HEK293 (cell line): ENCODE data around the gene SNCG.

Experiments
- CTCF ChIA-PET: fragments of 350-600 bp; formaldehyde crosslinking; extraction: SDS; loops from one replicate; lab custom pipeline; 2021; ENCODE audit warnings: antibody characterized with exemption; lab: Yijun Ruan, JAX
- POLR2A ChIA-PET: fragments of 300-600 bp; formaldehyde crosslinking; extraction: SDS; loops from one replicate; lab custom pipeline; 2020; ENCODE audit warnings: antibody characterized with exemption, inconsistent platforms; lab: Yijun Ruan, JAX
- H3K27ac ChIP-seq: fragments of 200-500 bp; sonication (Bioruptor generic); 2 replicates; pipeline ENCODE4 v1.5.1; 2014; ENCODE audit warnings: low read depth, low read length, control low read depth, inconsistent platforms; ENCODE audit errors: extremely low read depth
- H3K36me3 ChIP-seq, 2 experiments: fragments of 200-500 bp in 1 of 2; sonication (Bioruptor generic) in 1 of 2; 1 replicate in 1 of 2; 2 replicates in 1 of 2; pipeline ENCODE4 v1.5.1; 2014 to 2017; ENCODE audit warnings: inconsistent platforms in 2 of 2, low read length in 2 of 2; ENCODE audit not compliant: control insufficient read depth in 2 of 2, insufficient read depth in 1 of 2
- H3K4me1 ChIP-seq: fragments of 200-500 bp; sonication (Bioruptor generic); 2 replicates; pipeline ENCODE4 v1.5.1; 2014; ENCODE audit warnings: mild to moderate bottlenecking, low read length, inconsistent platforms; ENCODE audit not compliant: control insufficient read depth, insufficient read depth
- H3K4me3 ChIP-seq: 2 replicates; pipeline ENCODE4 v1.5.1; 2011; ENCODE audit warnings: low read depth, mild to moderate bottlenecking, control low read depth, low read length, moderate library complexity
- H3K9me3 ChIP-seq: fragments of 200-500 bp; sonication (Bioruptor generic); 2 replicates; pipeline ENCODE4 v1.5.1; 2014; ENCODE audit warnings: low read depth, low read length, inconsistent platforms; ENCODE audit not compliant: control insufficient read depth, insufficient read depth
- KLF1 ChIP-seq: fragments of 450-650 bp; formaldehyde crosslinking; IDR thresholded peaks from 2 replicates; pipeline ENCODE4 v1.5.1; 2016; ENCODE audit warnings: missing biosample characterization, missing genetic modification characterization
- KLF16 ChIP-seq: fragments of 450-650 bp; formaldehyde crosslinking; IDR thresholded peaks from 2 replicates; pipeline ENCODE4 v1.5.1; 2017; ENCODE audit warnings: missing biosample characterization, missing genetic modification characterization
- OSR2 ChIP-seq: fragments of 450-650 bp; formaldehyde crosslinking; IDR thresholded peaks from 2 replicates; pipeline ENCODE4 v1.5.1; 2016; ENCODE audit warnings: missing biosample characterization, missing genetic modification characterization
- SP3 ChIP-seq: fragments of 450-650 bp; formaldehyde crosslinking; IDR thresholded peaks from 2 replicates; pipeline ENCODE4 v1.5.1; 2016; ENCODE audit warnings: missing biosample characterization, missing genetic modification characterization
- ZFHX2 ChIP-seq: fragments of 450-650 bp; formaldehyde crosslinking; conservative IDR thresholded peaks from 2 replicates; pipeline ENCODE4 v1.5.1; 2016; ENCODE audit warnings: missing biosample characterization, missing genetic modification characterization
- ZFP3 ChIP-seq: fragments of 450-650 bp; formaldehyde crosslinking; IDR thresholded peaks from 2 replicates; pipeline ENCODE4 v1.5.1; 2016; ENCODE audit warnings: low read depth, missing biosample characterization, missing genetic modification characterization
- ZFP69B ChIP-seq: fragments of 450-650 bp; formaldehyde crosslinking; IDR thresholded peaks from 2 replicates; pipeline ENCODE4 v1.5.1; 2016; ENCODE audit warnings: missing biosample characterization, missing genetic modification characterization
- ZIC2 ChIP-seq: fragments of 450-650 bp; formaldehyde crosslinking; IDR thresholded peaks from 2 replicates; pipeline ENCODE4 v1.5.1; 2016; ENCODE audit warnings: missing biosample characterization, missing genetic modification characterization
- ZNF133 ChIP-seq: fragments of 450-650 bp; formaldehyde crosslinking; IDR thresholded peaks from 2 replicates; pipeline ENCODE4 v1.5.1; 2016; ENCODE audit warnings: missing biosample characterization, missing genetic modification characterization
- ZNF157 ChIP-seq: fragments of 450-650 bp; formaldehyde crosslinking; IDR thresholded peaks from 2 replicates; pipeline ENCODE4 v1.5.1; 2016; ENCODE audit warnings: missing biosample characterization, missing genetic modification characterization
- ZNF202 ChIP-seq: fragments of 450-650 bp; formaldehyde crosslinking; IDR thresholded peaks from 2 replicates; pipeline ENCODE4 v1.5.1; 2016; ENCODE audit warnings: missing biosample characterization, missing genetic modification characterization, borderline replicate concordance
- ZNF223 ChIP-seq: fragments of 450-650 bp; formaldehyde crosslinking; IDR thresholded peaks from 2 replicates; pipeline ENCODE4 v1.5.1; 2016; ENCODE audit warnings: missing biosample characterization, missing genetic modification characterization
- ZNF416 ChIP-seq: fragments of 450-650 bp; formaldehyde crosslinking; IDR thresholded peaks from 2 replicates; pipeline ENCODE4 v1.5.1; 2016; ENCODE audit warnings: missing biosample characterization, missing genetic modification characterization
- ZNF670 ChIP-seq: fragments of 450-650 bp; formaldehyde crosslinking; IDR thresholded peaks from 2 replicates; pipeline ENCODE4 v1.5.1; 2016; ENCODE audit warnings: missing biosample characterization, missing genetic modification characterization, low read depth
- ZSCAN23 ChIP-seq: fragments of 450-650 bp; formaldehyde crosslinking; IDR thresholded peaks from 2 replicates; pipeline ENCODE4 v1.5.1; 2016; ENCODE audit warnings: missing biosample characterization, missing genetic modification characterization
- TF ChIP-seq, protein P1 (sequence below): fragments of 450-650 bp; formaldehyde crosslinking; IDR thresholded peaks from 2 replicates; pipeline ENCODE4 v1.5.1; 2017; ENCODE audit warnings: missing biosample characterization, missing genetic modification characterization
- TF ChIP-seq, protein P2 (sequence below): fragments of 450-650 bp; formaldehyde crosslinking; conservative IDR thresholded peaks from 2 replicates; pipeline ENCODE4 v1.5.1; 2016; ENCODE audit warnings: low read depth, missing biosample characterization, missing genetic modification characterization
- TF ChIP-seq, protein P3 (sequence below): fragments of 450-650 bp; formaldehyde crosslinking; IDR thresholded peaks from 2 replicates; pipeline ENCODE4 v1.5.1; 2016; ENCODE audit warnings: missing biosample characterization, missing genetic modification characterization

Gene SNCG

DNA sequence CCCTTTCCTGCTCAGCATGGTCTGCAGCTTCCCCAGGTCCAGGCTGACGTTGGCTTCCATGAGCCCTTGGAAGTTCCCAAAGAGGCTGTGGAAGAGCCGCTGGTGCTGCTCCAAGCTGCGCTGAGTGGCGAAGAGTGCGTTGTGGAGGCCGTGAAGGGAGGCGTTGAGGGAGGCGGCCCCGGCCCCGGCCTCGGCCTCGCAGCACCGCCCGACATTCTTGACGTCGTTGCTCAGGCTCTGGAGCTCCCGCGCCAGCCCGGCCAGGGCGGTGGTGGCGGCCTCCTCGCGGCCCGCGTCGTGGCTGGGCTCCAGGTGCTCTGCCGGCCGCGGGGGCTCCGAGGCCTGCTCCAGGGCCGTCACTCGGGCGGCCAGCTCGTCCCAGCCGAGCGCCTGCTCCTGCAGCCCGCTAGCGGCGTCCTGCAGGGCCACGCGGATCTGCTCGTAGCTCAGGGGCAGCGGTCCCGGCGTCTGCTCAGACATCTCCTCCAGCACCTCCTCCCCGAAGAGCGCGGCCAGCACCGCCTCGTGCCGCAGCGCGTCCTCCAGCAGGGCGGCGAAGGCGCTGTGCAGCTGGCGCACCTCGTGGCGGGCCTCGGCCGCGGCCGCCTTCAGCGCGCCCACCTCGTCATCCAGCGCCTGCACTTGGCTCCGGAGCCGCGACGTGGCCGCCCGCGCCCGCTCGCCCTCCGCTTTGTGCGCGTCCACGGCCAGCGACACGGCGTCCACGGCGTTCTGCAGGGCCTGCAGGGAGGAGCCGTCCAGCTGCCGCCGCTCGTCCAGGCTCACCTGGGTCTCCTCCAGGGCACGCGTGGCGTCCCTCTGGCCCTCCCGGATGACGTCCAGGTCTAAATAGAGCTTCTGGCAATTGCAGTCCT is 15.7 kb upstream of the SNCG start:
- Histone ChIP-seq H3K36me3 (no peaks in the 10 kb centered on the region), H3K4me3 (no peak overlapping the region), H3K9me3 (no peaks in the 10 kb centered on the region), H3K27ac (no peak overlapping the region), H3K4me1 (no peaks in the 10 kb centered on the region)
- CTCF ChIA-PET = interaction anchor here (0.5 to 1.3 kb wide), 5 partner anchors 18 to 237 kb away, joined by 3 to 4 read pairs (median 4); no protein-coding TSS in a partner anchor
- POLR2A ChIA-PET = no interaction called here
- TF ChIP-seq ZNF223 (tag by site-specific recombination) = no peak
- TF ChIP-seq OSR2 (tag by site-specific recombination) = no peak
- TF ChIP-seq, protein P1, sequence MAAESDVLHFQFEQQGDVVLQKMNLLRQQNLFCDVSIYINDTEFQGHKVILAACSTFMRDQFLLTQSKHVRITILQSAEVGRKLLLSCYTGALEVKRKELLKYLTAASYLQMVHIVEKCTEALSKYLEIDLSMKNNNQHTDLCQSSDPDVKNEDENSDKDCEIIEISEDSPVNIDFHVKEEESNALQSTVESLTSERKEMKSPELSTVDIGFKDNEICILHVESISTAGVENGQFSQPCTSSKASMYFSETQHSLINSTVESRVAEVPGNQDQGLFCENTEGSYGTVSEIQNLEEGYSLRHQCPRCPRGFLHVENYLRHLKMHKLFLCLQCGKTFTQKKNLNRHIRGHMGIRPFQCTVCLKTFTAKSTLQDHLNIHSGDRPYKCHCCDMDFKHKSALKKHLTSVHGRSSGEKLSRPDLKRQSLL (tag by site-specific recombination) = no peak
- TF ChIP-seq ZSCAN23 (tag by site-specific recombination) = no peak
- TF ChIP-seq ZNF202 = no peak
- TF ChIP-seq ZIC2 (tag by site-specific recombination) = no peak
- no peak for TF ChIP-seq KLF16 (tag by site-specific recombination)
- TF ChIP-seq, protein P2, sequence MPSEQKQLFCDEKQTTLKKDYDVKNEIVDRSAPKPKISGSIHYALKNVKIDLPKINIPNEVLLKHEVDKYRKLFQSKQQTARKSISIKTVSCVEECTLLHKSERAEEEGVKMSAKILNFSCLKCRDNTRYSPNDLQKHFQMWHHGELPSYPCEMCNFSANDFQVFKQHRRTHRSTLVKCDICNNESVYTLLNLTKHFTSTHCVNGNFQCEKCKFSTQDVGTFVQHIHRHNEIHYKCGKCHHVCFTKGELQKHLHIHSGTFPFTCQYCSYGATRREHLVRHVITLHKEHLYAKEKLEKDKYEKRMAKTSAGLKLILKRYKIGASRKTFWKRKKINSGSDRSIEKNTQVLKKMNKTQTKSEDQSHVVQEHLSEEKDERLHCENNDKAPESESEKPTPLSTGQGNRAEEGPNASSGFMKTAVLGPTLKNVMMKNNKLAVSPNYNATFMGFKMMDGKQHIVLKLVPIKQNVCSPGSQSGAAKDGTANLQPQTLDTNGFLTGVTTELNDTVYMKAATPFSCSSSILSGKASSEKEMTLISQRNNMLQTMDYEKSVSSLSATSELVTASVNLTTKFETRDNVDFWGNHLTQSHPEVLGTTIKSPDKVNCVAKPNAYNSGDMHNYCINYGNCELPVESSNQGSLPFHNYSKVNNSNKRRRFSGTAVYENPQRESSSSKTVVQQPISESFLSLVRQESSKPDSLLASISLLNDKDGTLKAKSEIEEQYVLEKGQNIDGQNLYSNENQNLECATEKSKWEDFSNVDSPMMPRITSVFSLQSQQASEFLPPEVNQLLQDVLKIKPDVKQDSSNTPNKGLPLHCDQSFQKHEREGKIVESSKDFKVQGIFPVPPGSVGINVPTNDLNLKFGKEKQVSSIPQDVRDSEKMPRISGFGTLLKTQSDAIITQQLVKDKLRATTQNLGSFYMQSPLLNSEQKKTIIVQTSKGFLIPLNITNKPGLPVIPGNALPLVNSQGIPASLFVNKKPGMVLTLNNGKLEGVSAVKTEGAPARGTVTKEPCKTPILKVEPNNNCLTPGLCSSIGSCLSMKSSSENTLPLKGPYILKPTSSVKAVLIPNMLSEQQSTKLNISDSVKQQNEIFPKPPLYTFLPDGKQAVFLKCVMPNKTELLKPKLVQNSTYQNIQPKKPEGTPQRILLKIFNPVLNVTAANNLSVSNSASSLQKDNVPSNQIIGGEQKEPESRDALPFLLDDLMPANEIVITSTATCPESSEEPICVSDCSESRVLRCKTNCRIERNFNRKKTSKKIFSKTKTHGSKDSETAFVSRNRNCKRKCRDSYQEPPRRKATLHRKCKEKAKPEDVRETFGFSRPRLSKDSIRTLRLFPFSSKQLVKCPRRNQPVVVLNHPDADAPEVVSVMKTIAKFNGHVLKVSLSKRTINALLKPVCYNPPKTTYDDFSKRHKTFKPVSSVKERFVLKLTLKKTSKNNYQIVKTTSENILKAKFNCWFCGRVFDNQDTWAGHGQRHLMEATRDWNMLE (tag by site-specific recombination) = no peak
- no peak for TF ChIP-seq ZNF157 (tag by site-specific recombination)
- TF ChIP-seq KLF1 (tag by site-specific recombination) = no peak
- no peak for TF ChIP-seq SP3 (tag by site-specific recombination)
- no peak for TF ChIP-seq ZFHX2 (tag by site-specific recombination)
- TF ChIP-seq ZFP3 (tag by site-specific recombination) = no peak
- no peak for TF ChIP-seq ZNF670 (tag by site-specific recombination)
- no peak for TF ChIP-seq ZFP69B (tag by site-specific recombination)
- TF ChIP-seq, protein P3, sequence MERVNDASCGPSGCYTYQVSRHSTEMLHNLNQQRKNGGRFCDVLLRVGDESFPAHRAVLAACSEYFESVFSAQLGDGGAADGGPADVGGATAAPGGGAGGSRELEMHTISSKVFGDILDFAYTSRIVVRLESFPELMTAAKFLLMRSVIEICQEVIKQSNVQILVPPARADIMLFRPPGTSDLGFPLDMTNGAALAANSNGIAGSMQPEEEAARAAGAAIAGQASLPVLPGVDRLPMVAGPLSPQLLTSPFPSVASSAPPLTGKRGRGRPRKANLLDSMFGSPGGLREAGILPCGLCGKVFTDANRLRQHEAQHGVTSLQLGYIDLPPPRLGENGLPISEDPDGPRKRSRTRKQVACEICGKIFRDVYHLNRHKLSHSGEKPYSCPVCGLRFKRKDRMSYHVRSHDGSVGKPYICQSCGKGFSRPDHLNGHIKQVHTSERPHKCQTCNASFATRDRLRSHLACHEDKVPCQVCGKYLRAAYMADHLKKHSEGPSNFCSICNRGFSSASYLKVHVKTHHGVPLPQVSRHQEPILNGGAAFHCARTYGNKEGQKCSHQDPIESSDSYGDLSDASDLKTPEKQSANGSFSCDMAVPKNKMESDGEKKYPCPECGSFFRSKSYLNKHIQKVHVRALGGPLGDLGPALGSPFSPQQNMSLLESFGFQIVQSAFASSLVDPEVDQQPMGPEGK (tag by site-specific recombination) = no peak
- TF ChIP-seq ZNF416 (tag by site-specific recombination) = no peak
- no peak for TF ChIP-seq ZNF133 (tag by site-specific recombination)
